VCaP (cell line): Measurements from ENCODE around the gene NR3C2.
"Not testable (repeated sequence)": the region's sequence is repeated elsewhere in the genome, so short reads cannot be mapped to it uniquely, and the experiment has no call there.

Experiments used
- H3K27ac ChIP-seq: fragments of 450-650 bp; 2 replicates; pipeline ENCODE4 v1.5.1; 2017
- CTCF ChIP-seq: fragments of 450-650 bp; conservative IDR thresholded peaks from 2 replicates; pipeline ENCODE4 v1.5.1; 2017; ENCODE audit warnings: mild to moderate bottlenecking, moderate library complexity

The NR3C2 gene

GRCh38 chr4:148090503-148091476 is 351.4 kb downstream of the NR3C2 start:
- no peak for TF ChIP-seq CTCF
- H3K27ac ChIP-seq: no peak overlapping the region

DNA sequence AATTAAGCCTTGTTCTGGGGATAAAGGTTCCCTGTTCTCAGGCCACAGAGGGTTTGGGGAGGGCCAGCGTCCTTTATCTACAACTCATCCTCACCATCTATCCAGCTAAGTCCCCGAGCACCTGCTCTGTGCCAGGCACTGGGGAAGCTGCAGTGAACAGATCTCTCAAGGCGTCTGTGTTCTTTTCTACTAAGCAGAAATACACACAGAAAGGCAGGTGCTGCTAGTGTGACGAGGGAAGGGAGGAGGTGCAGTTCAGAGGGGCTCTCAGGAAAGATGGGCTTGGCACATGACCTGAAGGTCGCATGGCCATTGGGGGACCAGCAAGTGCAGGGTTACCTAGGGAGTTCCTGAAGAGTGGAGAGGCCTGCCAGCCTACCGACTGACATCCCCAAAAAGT is 352.2 kb downstream of the NR3C2 start:
- no peak overlapping the region for H3K27ac ChIP-seq
- no peak for TF ChIP-seq CTCF

- no peak for TF ChIP-seq CTCF
- H3K27ac ChIP-seq: no peak overlapping the region
These were observed 352.6 kb downstream of the NR3C2 start for GRCh38 chr4:148089624-148090023.

- not testable (repeated sequence) for H3K27ac ChIP-seq
These were observed 359.1 kb downstream of the NR3C2 start for GRCh38 chr4:148083073-148083472.

DNA sequence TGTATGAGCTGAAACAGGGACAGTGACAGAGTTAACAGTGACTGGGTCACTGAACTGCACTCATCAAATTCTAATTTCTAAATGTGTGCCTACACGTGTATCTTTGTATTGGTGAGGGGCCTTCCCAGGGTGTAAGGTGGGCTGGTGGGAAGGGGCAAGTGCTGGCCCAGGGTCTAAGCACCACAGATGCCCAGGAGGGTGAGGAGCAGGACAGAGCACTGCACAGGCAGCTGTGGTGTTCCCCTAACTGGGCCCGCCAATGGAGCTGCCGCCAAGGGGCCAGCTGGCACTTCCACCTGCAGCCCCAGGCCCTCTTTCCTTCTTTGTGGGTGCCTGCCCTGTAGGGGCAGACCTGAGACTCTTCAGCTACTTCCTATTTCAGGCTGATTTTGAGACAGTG is 360.5 kb downstream of the NR3C2 start:
- no peak for TF ChIP-seq CTCF
- H3K27ac ChIP-seq: no peak overlapping the region

GRCh38 chr4:148081267-148081666 is 360.9 kb downstream of the NR3C2 start:
- TF ChIP-seq CTCF: no peak
- H3K27ac ChIP-seq: no peak overlapping the region

DNA sequence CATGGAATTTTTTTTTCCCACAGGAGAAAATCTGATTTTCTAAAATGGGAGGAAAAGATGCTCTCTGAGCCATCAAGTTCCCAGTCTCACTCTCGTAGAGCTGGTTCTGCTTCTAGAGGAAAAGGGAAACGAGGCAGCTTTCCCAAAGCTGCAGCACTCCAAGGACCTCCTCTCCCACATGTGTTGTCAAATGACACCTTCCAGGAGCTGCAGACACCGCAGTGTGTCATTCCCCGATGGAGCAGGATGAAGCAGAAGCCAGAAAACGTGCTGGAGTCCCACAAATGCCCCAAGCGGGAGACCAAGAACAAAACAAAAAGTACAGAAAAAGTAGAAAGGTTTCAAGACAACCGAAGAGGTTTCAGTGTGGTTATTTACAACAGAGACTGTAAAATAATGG is 362.3 kb downstream of the NR3C2 start:
- H3K27ac ChIP-seq: no peak overlapping the region
- no peak for TF ChIP-seq CTCF

- no peak overlapping the region for H3K27ac ChIP-seq
- TF ChIP-seq CTCF: no peak
These were observed 364.2 kb downstream of the NR3C2 start for GRCh38 chr4:148078061-148078460.
